NCI-H146 treated with DMSO at 0.1 percent for 48 hours (cell line): ENCODE results near the gene APBB2.
"Not testable (repeated sequence)": the region's sequence is repeated elsewhere in the genome, so short reads cannot be mapped to it uniquely, and the experiment has no call there.

Experiments
- DNase-seq: peaks from one replicate; lab custom pipeline; 2025; ENCODE audit not compliant: unreplicated experiment; lab: John Stamatoyannopoulos, UW

The APBB2 gene

GRCh38 chr4:41029098-41029497 is 185.2 kb downstream of the APBB2 start:
- no peak for DNase-seq

GRCh38 chr4:41028392-41029076 is 185.8 kb downstream of the APBB2 start:
- peak; percentile 52 for DNase-seq

GRCh38 chr4:41026971-41027370 is 187.4 kb downstream of the APBB2 start:
- no peak for DNase-seq

- DNase-seq = no peak
Observed at GRCh38 chr4:41025824-41026223, 188.5 kb downstream of the APBB2 start.

- no peak for DNase-seq
Observed at GRCh38 chr4:41024556-41025491, 189.5 kb downstream of the APBB2 start.

GRCh38 chr4:41022116-41022515 is 192.2 kb downstream of the APBB2 start:
- DNase-seq = no peak

- DNase-seq = no peak
Observed at GRCh38 chr4:41015016-41015675, 199.2 kb downstream of the APBB2 start.

- no peak for DNase-seq
Observed at GRCh38 chr4:41014158-41014557, 200.2 kb downstream of the APBB2 start.

- no peak for DNase-seq
Observed at GRCh38 chr4:41013746-41014145, 200.6 kb downstream of the APBB2 start.

- no peak for DNase-seq
Observed at GRCh38 chr4:41012911-41013310, 201.4 kb downstream of the APBB2 start.

GRCh38 chr4:41012293-41012692 is 202.0 kb downstream of the APBB2 start:
- no peak for DNase-seq

- DNase-seq = peak; percentile 17
Observed at GRCh38 chr4:41009411-41009810, 204.9 kb downstream of the APBB2 start.

GRCh38 chr4:41006141-41006540 is 208.2 kb downstream of the APBB2 start:
- no peak for DNase-seq

- DNase-seq = no peak
Observed at GRCh38 chr4:41002309-41002708, 212.0 kb downstream of the APBB2 start.

GRCh38 chr4:41000356-41000755 is 214.0 kb downstream of the APBB2 start:
- no peak for DNase-seq

- DNase-seq = no peak
Observed at GRCh38 chr4:40998675-40999358, 215.5 kb downstream of the APBB2 start.

GRCh38 chr4:40995850-40996249 is 218.5 kb downstream of the APBB2 start:
- DNase-seq = no peak

GRCh38 chr4:40994321-40994720 is 220.0 kb downstream of the APBB2 start:
- DNase-seq = not testable (repeated sequence)

- not testable (repeated sequence) for DNase-seq
Observed at GRCh38 chr4:40993296-40993693, 221.0 kb downstream of the APBB2 start.

GRCh38 chr4:40992472-40993295 is 221.7 kb downstream of the APBB2 start:
- DNase-seq = no peak
